Peyer's patch (tissue), 4 donors: Measurements from ENCODE around the gene TRMT1L.

Source experiments
- CTCF ChIP-seq, 6 experiments: fragments of 450-650 bp in 4 of 6; fragments of 200-600 bp in 2 of 6; sonication (generic) in 1 of 6; IDR thresholded peaks; one replicate each; pipeline ENCODE4 v1.5.1; 2017 to 2019; ENCODE audit warnings: antibody characterized with exemption in 6 of 6, mild to moderate bottlenecking in 3 of 6, moderate library complexity in 1 of 6
- POLR2A ChIP-seq, 2 donors: fragments of 450-650 bp; IDR thresholded peaks; one replicate each; pipeline ENCODE4 v1.5.1; 2017; ENCODE audit warnings: antibody characterized with exemption in 2 of 2, mild to moderate bottlenecking in 2 of 2, moderate library complexity in 2 of 2

GRCh38 chr1:185108321-185108720, 48.4 kb downstream of the TRMT1L start:
- TF ChIP-seq CTCF (IDR thresholded peaks at IDR 0.05) (no peak), POLR2A (IDR thresholded peaks at IDR 0.05) (no peak)
